Measurements from ENCODE around the gene NTM. TPM values are rescaled to one million over a fixed set of nuclear protein-coding genes. Genes with fewer than 3 reads are reported as not detected.

The NTM gene
- polyA plus RNA-seq, 1 donor (not counting 4 experiments of a cell fraction or from before 2014, with no cell fraction given): 47.9 TPM

- Histone ChIP-seq H3K4me3 (ENCODE audit: control insufficient read depth in 2 of 3, extremely low read depth in 1 of 3, insufficient read depth in 2 of 3, low read depth in 1 of 3, low read length in 3 of 3) (no peak overlapping the region), H3K27ac (ENCODE audit: control insufficient read depth, insufficient read depth, low read length) (no peak overlapping the region), H3K9ac (ENCODE audit: control insufficient read depth, extremely low read depth, insufficient read depth, low read length) (no peak overlapping the region), H2AFZ (ENCODE audit: control insufficient read depth, low read length) (no peak overlapping the region), H3K79me2 (ENCODE audit: control insufficient read depth, insufficient read depth, low read length) (no peaks in the 10 kb centered on the region), H3K9me3 (ENCODE audit: control insufficient read depth, low read depth, low read length) (no peaks in the 10 kb centered on the region), H3K9me1 (ENCODE audit: control insufficient read depth, extremely low read depth, insufficient read depth, low read length) (no peaks in the 10 kb centered on the region), H3K27me3 (ENCODE audit: control insufficient read depth, extremely low read depth, insufficient read depth, low read length) (no peaks in the 10 kb centered on the region), H3K36me3 (ENCODE audit: control insufficient read depth in 2 of 2, extremely low read depth in 1 of 2, insufficient read depth in 2 of 2, low read length in 2 of 2) (no peaks in the 10 kb centered on the region), H4K20me1 (ENCODE audit: control insufficient read depth, extremely low read depth, insufficient read depth, low read length) (no peaks in the 10 kb centered on the region), H3K4me1 (ENCODE audit: control insufficient read depth, extremely low read depth, insufficient read depth, low read length) (peaks cover 4% of the 10 kb centered on the region), H3K4me2 (ENCODE audit: control insufficient read depth, extremely low read depth, insufficient read depth, low read depth, low read length) (no peak overlapping the region)
- DNase-seq (ENCODE audit: low read depth, low spot score) (no peak), FAIRE-seq (no peak)
- dilution Hi-C loops (cut with MboI; ENCODE audit: extremely low pct_ligation_motif_present, low sequenced_read_pairs): no loop called here
- TF ChIP-seq CTCF (optimal IDR thresholded peaks at IDR 0.05 in 1 of 3, IDR thresholded peaks at IDR 0.05 in 1 of 3, conservative IDR thresholded peaks at IDR 0.05 in 1 of 3; ENCODE audit: extremely low read depth in 1 of 3, insufficient read depth in 2 of 3, low read length in 3 of 3): no peak
- no peak for TF ChIP-seq EZH2 (IDR thresholded peaks at IDR 0.05; ENCODE audit: low read length)
Measured at GRCh38 chr11:131883332-131883731, 512.9 kb downstream of the NTM start.

- H3K9me3 ChIP-seq (ENCODE audit: control insufficient read depth, low read depth, low read length): no peaks in the 10 kb centered on the region
- H3K4me1 ChIP-seq (ENCODE audit: control insufficient read depth, extremely low read depth, insufficient read depth, low read length): peaks cover 16% of the 10 kb centered on the region
- H3K9ac ChIP-seq (ENCODE audit: control insufficient read depth, extremely low read depth, insufficient read depth, low read length): no peak overlapping the region
- H3K4me3 ChIP-seq (ENCODE audit: control insufficient read depth in 2 of 3, extremely low read depth in 1 of 3, insufficient read depth in 2 of 3, low read depth in 1 of 3, low read length in 3 of 3): no peak overlapping the region
- H3K27ac ChIP-seq (ENCODE audit: control insufficient read depth, insufficient read depth, low read length): no peak overlapping the region
- no peaks in the 10 kb centered on the region for H3K27me3 ChIP-seq (ENCODE audit: control insufficient read depth, extremely low read depth, insufficient read depth, low read length)
- no peaks in the 10 kb centered on the region for H3K36me3 ChIP-seq (ENCODE audit: control insufficient read depth in 2 of 2, extremely low read depth in 1 of 2, insufficient read depth in 2 of 2, low read length in 2 of 2)
- FAIRE-seq (no peak), DNase-seq (ENCODE audit: low read depth, low spot score) (no peak)
- no peaks in the 10 kb centered on the region for H4K20me1 ChIP-seq (ENCODE audit: control insufficient read depth, extremely low read depth, insufficient read depth, low read length)
- H2AFZ ChIP-seq (ENCODE audit: control insufficient read depth, low read length): no peak overlapping the region
- dilution Hi-C loops (cut with MboI; ENCODE audit: extremely low pct_ligation_motif_present, low sequenced_read_pairs): no loop called here
- H3K79me2 ChIP-seq (ENCODE audit: control insufficient read depth, insufficient read depth, low read length): no peaks in the 10 kb centered on the region
- TF ChIP-seq EZH2 (IDR thresholded peaks at IDR 0.05; ENCODE audit: low read length) (no peak), CTCF (optimal IDR thresholded peaks at IDR 0.05 in 1 of 3, IDR thresholded peaks at IDR 0.05 in 1 of 3, conservative IDR thresholded peaks at IDR 0.05 in 1 of 3; ENCODE audit: extremely low read depth in 1 of 3, insufficient read depth in 2 of 3, low read length in 3 of 3) (no peak)
- no peaks in the 10 kb centered on the region for H3K9me1 ChIP-seq (ENCODE audit: control insufficient read depth, extremely low read depth, insufficient read depth, low read length)
- H3K4me2 ChIP-seq (ENCODE audit: control insufficient read depth, extremely low read depth, insufficient read depth, low read depth, low read length): no peak overlapping the region
Measured at GRCh38 chr11:131884461-131885073, 514.2 kb downstream of the NTM start.
